ENCODE measurements around the gene HIF3A.

- TF ChIP-seq CTCF (optimal IDR thresholded peaks at IDR 0.05 in 1 of 3, IDR thresholded peaks at IDR 0.05 in 1 of 3, conservative IDR thresholded peaks at IDR 0.05 in 1 of 3; ENCODE audit: extremely low read depth in 1 of 3, insufficient read depth in 2 of 3, low read length in 3 of 3), result no peak
- no peak for TF ChIP-seq EZH2 (IDR thresholded peaks at IDR 0.05; ENCODE audit: low read length)
Observed at GRCh38 chr19:46328079-46328478, 31.2 kb downstream of the HIF3A start.

Measured in keratinocyte (primary cell).